ENCODE results near the gene KLHL29. TPM values are rescaled to one million over a fixed set of nuclear protein-coding genes. Genes with fewer than 3 reads are reported as not detected.

Gene KLHL29
- total and polyA plus RNA-seq, 2 donors (not counting 1 experiment from before 2014, with no cell fraction given), result 1.3 to 3.4 TPM

DNA sequence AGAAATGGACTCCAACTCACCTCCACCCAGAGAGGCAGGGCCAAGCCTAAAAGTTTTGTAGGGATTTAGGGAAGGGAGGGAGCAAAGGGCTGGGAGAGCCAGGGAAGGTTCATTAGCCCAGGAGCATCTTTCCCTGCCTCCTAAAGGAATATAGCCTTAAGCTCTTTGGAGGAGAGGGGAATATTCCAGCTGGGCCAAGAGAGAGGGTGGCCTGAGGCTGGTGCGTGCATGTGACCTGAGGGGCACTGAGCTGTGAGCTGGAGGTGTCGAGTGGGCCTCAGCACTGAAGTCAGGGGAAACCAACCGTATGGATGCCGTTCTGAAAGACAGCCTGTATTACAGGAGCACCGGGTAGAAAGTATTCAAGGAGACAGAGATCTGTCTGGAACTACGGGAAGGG, 112.6 kb downstream of the KLHL29 start:
- no peak overlapping the region for H3K27ac ChIP-seq (ENCODE audit: low read length in 2 of 2)
- intact Hi-C loops (cut with micrococcal nuclease), result no loop called here
- H3K79me2 ChIP-seq (ENCODE audit: control insufficient read depth, insufficient read depth, low read length), result no peaks in the 10 kb centered on the region
- CTCF ChIA-PET, result no interaction called here
- Mint-ChIP-seq H3K27ac (no peak overlapping the region), H3K4me3 (no peak overlapping the region), H3K4me1 (peaks cover 8% of the 10 kb centered on the region), H3K9me3 (ENCODE audit: insufficient read depth) (no peaks in the 10 kb centered on the region), H3K27me3 (peaks cover 3% of the 10 kb centered on the region)
- peaks cover 0 to 3% (median 0%) of the 10 kb centered on the region in 4 experiments for H3K27me3 ChIP-seq (replicated peaks in 1 of 4; ENCODE audit: control extremely low read depth in 1 of 4, control insufficient read depth in 3 of 4, insufficient read depth in 4 of 4, low read length in 3 of 4)
- TF ChIP-seq, protein P1, sequence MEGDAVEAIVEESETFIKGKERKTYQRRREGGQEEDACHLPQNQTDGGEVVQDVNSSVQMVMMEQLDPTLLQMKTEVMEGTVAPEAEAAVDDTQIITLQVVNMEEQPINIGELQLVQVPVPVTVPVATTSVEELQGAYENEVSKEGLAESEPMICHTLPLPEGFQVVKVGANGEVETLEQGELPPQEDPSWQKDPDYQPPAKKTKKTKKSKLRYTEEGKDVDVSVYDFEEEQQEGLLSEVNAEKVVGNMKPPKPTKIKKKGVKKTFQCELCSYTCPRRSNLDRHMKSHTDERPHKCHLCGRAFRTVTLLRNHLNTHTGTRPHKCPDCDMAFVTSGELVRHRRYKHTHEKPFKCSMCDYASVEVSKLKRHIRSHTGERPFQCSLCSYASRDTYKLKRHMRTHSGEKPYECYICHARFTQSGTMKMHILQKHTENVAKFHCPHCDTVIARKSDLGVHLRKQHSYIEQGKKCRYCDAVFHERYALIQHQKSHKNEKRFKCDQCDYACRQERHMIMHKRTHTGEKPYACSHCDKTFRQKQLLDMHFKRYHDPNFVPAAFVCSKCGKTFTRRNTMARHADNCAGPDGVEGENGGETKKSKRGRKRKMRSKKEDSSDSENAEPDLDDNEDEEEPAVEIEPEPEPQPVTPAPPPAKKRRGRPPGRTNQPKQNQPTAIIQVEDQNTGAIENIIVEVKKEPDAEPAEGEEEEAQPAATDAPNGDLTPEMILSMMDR (IDR thresholded peaks at IDR 0.05), result no peak
- no peak for TF ChIP-seq EZH2 (IDR thresholded peaks at IDR 0.05; ENCODE audit: borderline replicate concordance, insufficient read depth, low read depth, low read length, poor library complexity, severe bottlenecking)
- H2AFZ ChIP-seq (ENCODE audit: insufficient read depth, low read depth, low read length, poor library complexity, severe bottlenecking), result no peak overlapping the region
- DNase-seq (no peak), ATAC-seq (ENCODE audit: low read depth) (no peak)
- no peaks in the 10 kb centered on the region for H3K4me1 ChIP-seq (ENCODE audit: control insufficient read depth in 2 of 2, insufficient read depth in 2 of 2, low read length in 2 of 2)
- H4K20me1 ChIP-seq (ENCODE audit: control insufficient read depth, insufficient read depth, low read length, poor library complexity, severe bottlenecking), result no peaks in the 10 kb centered on the region
- H3K9ac ChIP-seq (ENCODE audit: low read length), result no peak overlapping the region
- POLR2A ChIA-PET, result no interaction called here
- no peaks in the 10 kb centered on the region for H3K9me3 ChIP-seq (ENCODE audit: control extremely low read depth in 1 of 3, control insufficient read depth in 2 of 3, insufficient read depth in 1 of 3, low read length in 2 of 3)
- no peaks in the 10 kb centered on the region for H3K36me3 ChIP-seq (replicated peaks in 1 of 2; ENCODE audit: control extremely low read depth in 1 of 2, control insufficient read depth in 1 of 2, extremely low read depth in 1 of 2, insufficient read depth in 2 of 2, low read length in 1 of 2)
- H3K4me3 ChIP-seq (ENCODE audit: control extremely low read depth in 1 of 5, extremely low read depth in 1 of 5, insufficient read depth in 1 of 5, low read depth in 2 of 5, low read length in 4 of 5), result no peak overlapping the region
- H3K4me2 ChIP-seq (replicated peaks; ENCODE audit: low read depth, low read length, poor library complexity, severe bottlenecking), result no peak overlapping the region
- 59% methylated on average over 6 of the region's 6 CpGs for WGBS (ENCODE audit: insufficient coverage)

DNA sequence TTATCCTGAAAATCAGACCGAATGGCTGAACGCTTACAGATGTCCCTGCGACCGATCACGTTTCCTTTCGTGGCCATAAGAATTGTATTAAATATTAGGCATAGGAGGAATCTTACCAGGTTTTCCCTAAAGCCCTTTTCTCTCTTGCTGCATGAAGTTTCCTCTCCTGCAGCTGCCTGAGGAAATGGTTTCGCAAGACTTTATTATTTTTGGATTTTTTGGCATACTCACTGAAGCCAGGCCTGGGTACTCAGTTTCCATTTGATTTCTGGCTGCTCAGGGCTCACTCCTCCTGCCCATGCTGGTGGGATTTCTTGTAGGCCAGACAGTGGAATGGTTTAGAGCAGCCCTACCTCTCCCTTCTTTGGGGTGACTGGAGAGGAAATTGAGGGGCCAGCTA, 114.0 kb downstream of the KLHL29 start:
- TF ChIP-seq EZH2 (IDR thresholded peaks at IDR 0.05; ENCODE audit: borderline replicate concordance, insufficient read depth, low read depth, low read length, poor library complexity, severe bottlenecking), result no peak
- CTCF ChIA-PET, result no interaction called here
- 20% methylated on average over 1 of the region's 7 CpGs for whole genome bisulfite sequencing (ENCODE audit: insufficient coverage)
- H3K9ac ChIP-seq (ENCODE audit: low read length), result no peak overlapping the region
- no peak overlapping the region for H2AFZ ChIP-seq (ENCODE audit: insufficient read depth, low read depth, low read length, poor library complexity, severe bottlenecking)
- Mint-ChIP-seq H3K27ac (no peak overlapping the region), H3K27me3 (peaks cover 3% of the 10 kb centered on the region), H3K9me3 (ENCODE audit: insufficient read depth) (no peaks in the 10 kb centered on the region), H3K4me3 (no peak overlapping the region), H3K4me1 (peaks cover 8% of the 10 kb centered on the region)
- no peaks in the 10 kb centered on the region for H4K20me1 ChIP-seq (ENCODE audit: control insufficient read depth, insufficient read depth, low read length, poor library complexity, severe bottlenecking)
- peaks cover 0 to 3% (median 0%) of the 10 kb centered on the region in 4 experiments for H3K27me3 ChIP-seq (replicated peaks in 1 of 4; ENCODE audit: control extremely low read depth in 1 of 4, control insufficient read depth in 3 of 4, insufficient read depth in 4 of 4, low read length in 3 of 4)
- intact Hi-C loops (cut with micrococcal nuclease), result no loop called here
- H3K4me3 ChIP-seq (ENCODE audit: control extremely low read depth in 1 of 5, extremely low read depth in 1 of 5, insufficient read depth in 1 of 5, low read depth in 2 of 5, low read length in 4 of 5), result no peak overlapping the region
- no peak overlapping the region for H3K4me2 ChIP-seq (replicated peaks; ENCODE audit: low read depth, low read length, poor library complexity, severe bottlenecking)
- DNase-seq, result no peak
- H3K79me2 ChIP-seq (ENCODE audit: control insufficient read depth, insufficient read depth, low read length), result no peaks in the 10 kb centered on the region
- no peak for ATAC-seq (ENCODE audit: low read depth)
- H3K9me3 ChIP-seq (ENCODE audit: control extremely low read depth in 1 of 3, control insufficient read depth in 2 of 3, insufficient read depth in 1 of 3, low read length in 2 of 3), result no peaks in the 10 kb centered on the region
- no peaks in the 10 kb centered on the region for H3K4me1 ChIP-seq (ENCODE audit: control insufficient read depth in 2 of 2, insufficient read depth in 2 of 2, low read length in 2 of 2)
- no peaks in the 10 kb centered on the region for H3K36me3 ChIP-seq (replicated peaks in 1 of 2; ENCODE audit: control extremely low read depth in 1 of 2, control insufficient read depth in 1 of 2, extremely low read depth in 1 of 2, insufficient read depth in 2 of 2, low read length in 1 of 2)
- H3K27ac ChIP-seq (ENCODE audit: low read length in 2 of 2), result no peak overlapping the region
- POLR2A ChIA-PET, result no interaction called here

Measured in B cell (primary cell).